ENCODE results near the gene LIMS2.

Gene LIMS2

GRCh38 chr2:127676906-127677305, 1.6 kb upstream of the LIMS2 start:
- TF ChIP-seq GATA2 (IDR thresholded peaks at IDR 0.05; ENCODE audit: low read depth, low read length): no peak
- no peak for TF ChIP-seq GATA3 (IDR thresholded peaks at IDR 0.05; ENCODE audit: low read depth, low read length)

DNA sequence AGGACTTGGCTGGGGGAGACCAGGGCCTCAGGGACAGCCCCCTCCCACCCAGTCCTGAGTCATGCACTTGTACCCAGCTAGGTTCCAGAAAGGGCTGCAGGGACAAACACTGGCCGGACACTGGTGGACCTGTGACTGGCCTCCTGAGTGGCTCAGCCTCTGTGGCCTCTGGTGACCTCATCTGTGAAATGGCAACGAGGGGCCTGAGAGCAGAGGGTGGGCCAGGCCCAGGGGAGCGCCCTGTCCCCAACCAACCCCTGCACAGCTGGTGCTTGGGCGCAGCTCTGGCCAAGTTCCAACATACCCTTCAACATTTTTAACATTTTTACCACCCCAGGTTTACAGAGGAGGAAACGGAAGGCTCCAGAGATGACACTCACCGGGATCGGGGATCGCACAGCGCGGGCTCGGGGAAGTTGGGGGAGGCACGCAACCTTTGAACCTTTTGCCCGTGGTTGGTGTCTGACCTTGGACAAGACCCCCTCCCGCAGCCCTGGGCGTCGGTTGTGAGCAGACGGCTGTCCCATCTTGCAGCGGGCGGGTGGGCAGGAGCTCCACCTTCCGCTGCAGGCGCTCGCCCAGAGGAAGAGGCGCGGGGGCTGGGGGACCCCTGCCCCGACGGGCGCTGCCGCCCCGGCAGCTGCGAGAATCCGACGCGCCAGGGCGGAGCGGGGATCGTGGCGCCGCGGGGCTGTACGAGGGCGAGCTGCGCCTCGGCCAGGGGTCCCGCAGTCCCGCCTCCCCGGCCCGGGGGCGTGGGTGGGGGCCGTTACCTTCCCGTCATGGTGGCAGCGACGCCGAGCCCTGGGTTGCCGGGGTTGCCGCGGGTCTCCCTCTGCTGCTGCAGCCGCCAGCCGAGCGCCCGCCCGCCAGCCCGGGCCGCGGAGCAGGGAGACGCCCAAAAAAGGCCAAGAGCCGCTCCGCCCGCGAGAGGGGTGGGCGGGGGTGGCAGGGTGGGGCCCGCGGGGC, 805 bp downstream of the LIMS2 start:
- no peak for TF ChIP-seq GATA3 (IDR thresholded peaks at IDR 0.05; ENCODE audit: low read depth, low read length)
- no peak for TF ChIP-seq GATA2 (IDR thresholded peaks at IDR 0.05; ENCODE audit: low read depth, low read length)

DNA sequence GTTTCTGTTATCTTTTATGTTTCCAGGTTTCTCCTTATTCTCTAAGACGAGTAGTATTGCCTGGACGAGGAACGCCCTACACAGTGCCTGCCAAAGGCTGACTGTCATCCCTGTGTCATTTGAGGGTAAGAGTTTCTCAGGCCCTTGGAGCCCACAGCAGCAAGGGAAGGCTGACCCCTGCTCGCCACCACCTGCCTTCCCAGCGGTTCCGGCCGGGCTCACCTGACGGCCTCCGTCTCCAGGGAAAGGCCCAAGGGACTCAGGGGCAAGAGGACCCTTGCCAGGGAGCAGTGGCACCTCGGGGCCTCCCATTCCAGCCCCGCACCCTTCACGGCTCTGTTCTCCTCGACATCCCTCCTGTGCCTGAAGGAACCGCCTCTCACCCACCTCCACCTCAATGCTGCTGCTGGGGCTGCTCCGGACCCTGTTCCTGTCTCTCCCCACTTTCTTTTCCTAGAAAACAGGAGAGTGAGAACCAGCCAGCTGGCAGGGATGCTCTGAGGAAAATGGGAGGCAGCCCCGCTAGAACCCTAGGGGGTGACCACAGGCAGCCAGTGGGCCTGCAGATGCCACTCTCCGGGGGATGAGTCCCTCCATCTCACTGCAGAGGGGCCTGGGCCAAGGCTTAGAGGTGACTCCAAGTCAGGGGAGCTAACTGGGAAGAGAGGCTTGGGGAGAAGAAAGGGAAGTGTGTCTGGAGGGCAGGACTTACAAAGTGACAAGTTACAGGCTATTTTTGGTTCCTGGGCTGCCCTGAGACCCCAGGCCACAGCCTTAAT, 1.9 kb downstream of the LIMS2 start:
- TF ChIP-seq GATA3 (IDR thresholded peaks at IDR 0.05; ENCODE audit: low read depth, low read length): no peak
- no peak for TF ChIP-seq GATA2 (IDR thresholded peaks at IDR 0.05; ENCODE audit: low read depth, low read length)

GRCh38 chr2:127672341-127673224, 2.7 kb downstream of the LIMS2 start:
- TF ChIP-seq GATA3 (IDR thresholded peaks at IDR 0.05; ENCODE audit: low read depth, low read length) (no peak), GATA2 (IDR thresholded peaks at IDR 0.05; ENCODE audit: low read depth, low read length) (no peak)

GRCh38 chr2:127671557-127672302, 3.6 kb downstream of the LIMS2 start:
- no peak for TF ChIP-seq GATA2 (IDR thresholded peaks at IDR 0.05; ENCODE audit: low read depth, low read length)
- no peak for TF ChIP-seq GATA3 (IDR thresholded peaks at IDR 0.05; ENCODE audit: low read depth, low read length)

DNA sequence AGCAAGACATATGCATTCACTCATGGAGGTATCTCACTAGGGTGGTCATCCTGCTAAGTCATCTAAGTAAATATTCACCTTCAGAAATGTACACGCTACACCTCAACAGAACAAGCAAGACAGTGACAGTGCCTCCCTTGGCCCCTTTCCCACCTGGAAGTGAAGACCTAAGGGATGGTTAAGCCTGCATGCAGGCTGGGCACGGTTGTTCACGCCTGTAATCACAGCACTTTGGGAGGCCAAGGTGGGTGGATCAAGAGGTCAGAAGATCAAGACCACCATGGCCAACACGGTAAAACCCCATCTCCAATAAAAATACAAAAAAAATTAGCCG, 4.4 kb downstream of the LIMS2 start:
- no peak for TF ChIP-seq GATA2 (IDR thresholded peaks at IDR 0.05; ENCODE audit: low read depth, low read length)
- TF ChIP-seq GATA3 (IDR thresholded peaks at IDR 0.05; ENCODE audit: low read depth, low read length): no peak

DNA sequence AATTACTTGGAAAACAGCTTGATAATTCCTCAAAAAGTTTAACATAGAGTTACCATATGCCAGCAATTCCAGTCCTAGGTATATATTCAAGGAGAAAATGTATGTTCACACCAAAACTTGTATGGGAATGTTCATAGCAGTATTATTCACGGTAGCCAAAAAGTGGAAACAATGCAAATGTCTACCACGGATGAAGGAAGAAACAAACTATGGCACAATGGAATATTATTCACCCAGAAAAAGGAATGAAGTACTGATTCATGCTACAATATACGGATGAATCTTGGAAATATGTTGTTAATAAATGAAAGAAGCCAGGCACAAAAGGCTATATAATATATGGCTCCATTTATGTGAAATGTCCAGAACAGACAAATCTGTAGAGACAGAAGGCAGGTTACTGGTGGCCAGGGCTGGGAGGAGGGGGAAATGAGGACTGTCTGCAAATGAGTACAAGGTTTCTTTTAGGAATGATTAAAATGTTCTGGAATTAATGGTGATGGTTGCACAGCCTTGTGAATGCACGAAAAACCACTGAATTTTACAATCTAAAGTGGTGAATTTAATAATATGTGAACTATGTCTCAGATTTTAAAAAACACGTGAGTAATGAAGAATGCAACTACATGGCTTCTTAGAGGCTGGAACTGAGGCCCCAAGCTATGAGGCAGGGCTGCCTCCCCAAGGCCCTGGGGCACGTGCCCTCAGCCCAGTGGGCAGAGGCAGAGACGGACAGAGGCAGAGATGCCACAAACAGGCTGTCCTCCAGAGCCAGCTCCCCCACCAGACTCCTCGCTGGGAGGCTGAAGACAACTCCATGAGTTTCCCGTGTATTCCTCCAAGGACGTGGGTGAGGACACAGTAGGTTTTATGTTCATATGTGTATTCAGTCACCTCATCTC, 5.0 kb downstream of the LIMS2 start:
- no peak for TF ChIP-seq GATA3 (IDR thresholded peaks at IDR 0.05; ENCODE audit: low read depth, low read length)
- no peak for TF ChIP-seq GATA2 (IDR thresholded peaks at IDR 0.05; ENCODE audit: low read depth, low read length)

DNA sequence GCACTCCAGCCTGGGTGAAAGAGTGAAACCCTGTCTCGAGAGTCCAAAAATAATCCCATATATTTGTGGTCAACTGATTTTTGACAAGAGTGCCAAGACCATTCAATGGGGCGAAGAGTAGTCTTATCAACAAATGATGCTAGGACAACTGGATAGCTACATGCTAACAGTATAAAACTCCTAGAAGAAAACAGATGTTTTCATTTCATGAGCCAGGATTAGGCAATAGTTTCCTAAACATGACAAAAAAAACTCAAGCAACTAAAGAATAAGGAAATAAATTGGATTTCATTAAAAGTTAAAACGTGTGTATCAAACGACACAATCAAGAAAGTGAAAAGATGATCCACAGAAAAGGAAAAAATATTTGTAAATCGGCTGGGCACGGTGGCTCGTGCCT, 6.3 kb downstream of the LIMS2 start:
- TF ChIP-seq GATA3 (IDR thresholded peaks at IDR 0.05; ENCODE audit: low read depth, low read length): no peak
- no peak for TF ChIP-seq GATA2 (IDR thresholded peaks at IDR 0.05; ENCODE audit: low read depth, low read length)

GRCh38 chr2:127665267-127665893, 9.9 kb downstream of the LIMS2 start:
- TF ChIP-seq GATA3 (IDR thresholded peaks at IDR 0.05; ENCODE audit: low read depth, low read length): no peak
- TF ChIP-seq GATA2 (IDR thresholded peaks at IDR 0.05; ENCODE audit: low read depth, low read length): no peak

DNA sequence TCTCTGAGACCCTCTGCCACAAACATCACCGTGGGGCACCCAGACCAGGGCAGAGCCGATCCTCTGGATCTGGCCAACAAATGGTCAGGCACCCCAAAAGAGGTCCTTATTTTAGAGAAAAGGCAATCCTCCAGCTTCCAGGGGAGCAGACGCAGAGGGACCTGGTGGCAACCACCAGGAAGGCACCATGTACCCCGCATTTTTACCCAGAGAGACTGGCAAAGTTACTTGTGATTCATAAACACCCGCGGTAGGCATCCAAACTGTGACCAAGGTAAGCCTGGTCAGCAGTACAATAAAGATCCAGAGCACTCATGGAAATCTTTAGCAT, 10.5 kb downstream of the LIMS2 start:
- TF ChIP-seq GATA2 (IDR thresholded peaks at IDR 0.05; ENCODE audit: low read depth, low read length) (no peak), GATA3 (IDR thresholded peaks at IDR 0.05; ENCODE audit: low read depth, low read length) (no peak)

- TF ChIP-seq GATA3 (IDR thresholded peaks at IDR 0.05; ENCODE audit: low read depth, low read length) (no peak), GATA2 (IDR thresholded peaks at IDR 0.05; ENCODE audit: low read depth, low read length) (no peak)
Observed at GRCh38 chr2:127664065-127664894, 11.1 kb downstream of the LIMS2 start.

Measured in SH-SY5Y (cell line).